MV-4-11 (cell line): ENCODE results near the gene BCL2L2.
A peak's percentile ranks its signal among the peaks of the same experiment; 100 is the strongest.

Experiments used
- DNase-seq: peaks from one replicate; lab custom pipeline; 2025; lab: John Stamatoyannopoulos, UW

The BCL2L2 gene

GRCh38 chr14:23299986-23300686, 6.5 kb upstream of the BCL2L2 start:
- DNase-seq = no peak

GRCh38 chr14:23300687-23301223, 5.9 kb upstream of the BCL2L2 start:
- DNase-seq = no peak

GRCh38 chr14:23301288-23301968, 5.2 kb upstream of the BCL2L2 start:
- DNase-seq = peak; percentile 96

GRCh38 chr14:23301969-23302289, 4.7 kb upstream of the BCL2L2 start:
- no peak for DNase-seq

- peak; percentile 43 for DNase-seq
Observed at GRCh38 chr14:23302290-23303225, 4.1 kb upstream of the BCL2L2 start, which contains the start of gene PPP1R3E. Gene PPP1R3E, minus strand, starts transcription at chr14:23302859. Its CDS starts 283 bp downstream, at chr14:23302576.

GRCh38 chr14:23307146-23307530, 505 bp downstream of the BCL2L2 start:
- no peak for DNase-seq

GRCh38 chr14:23307687-23308644, 1.3 kb downstream of the BCL2L2 start:
- no peak for DNase-seq

GRCh38 chr14:23308721-23309445, 2.2 kb downstream of the BCL2L2 start:
- no peak for DNase-seq

- DNase-seq = no peak
Observed at GRCh38 chr14:23310546-23310945, 3.9 kb downstream of the BCL2L2 start.

GRCh38 chr14:23316300-23316699, 9.7 kb downstream of the BCL2L2 start:
- no peak for DNase-seq

GRCh38 chr14:23319746-23320583, 13.3 kb downstream of the BCL2L2 start:
- DNase-seq = no peak

GRCh38 chr14:23320584-23321571, 14.2 kb downstream of the BCL2L2 start, which contains the start of gene PABPN1:
Gene PABPN1, plus strand, starts transcription at chr14:23321457. Its CDS starts 13 bp downstream, at chr14:23321470.
- peak; percentile 100 for DNase-seq

- peak; percentile 22 for DNase-seq
Observed at GRCh38 chr14:23321572-23322547, 15.2 kb downstream of the BCL2L2 start.

GRCh38 chr14:23322568-23323517, 16.2 kb downstream of the BCL2L2 start:
- DNase-seq = no peak

- DNase-seq = no peak
Observed at GRCh38 chr14:23323838-23324454, 17.3 kb downstream of the BCL2L2 start.
